SK-N-SH treated with all-trans-retinoic acid at 6 μM for 48 hours (cell line): ENCODE results near the gene G0S2.

Experiments used
- ATAC-seq: fragments of 200-7000 bp; cut with Tn5 transposase; 3 replicates; pipeline ENCODE4 v1.9.1; 2020; ENCODE audit warnings: mild to moderate bottlenecking, moderate library complexity
- ARNTL ChIP-seq: fragments of 450-650 bp; formaldehyde crosslinking; IDR thresholded peaks from 2 replicates; pipeline ENCODE4 v1.5.0; 2020; ENCODE audit warnings: low read depth, mild to moderate bottlenecking, moderate library complexity, borderline replicate concordance
- BACH2 ChIP-seq: fragments of 250-450 bp; sonication (Bioruptor Pico); IDR thresholded peaks from 2 replicates; pipeline ENCODE4 v1.9.0; 2021; ENCODE audit warnings: mild to moderate bottlenecking, borderline replicate concordance
- CREB5 ChIP-seq: fragments of 250-450 bp; sonication (Bioruptor Pico); IDR thresholded peaks from 2 replicates; pipeline ENCODE4 v1.5.1; 2020; ENCODE audit warnings: low read depth, mild to moderate bottlenecking, moderate library complexity
- CSDC2 ChIP-seq: fragments of 250-450 bp; sonication (Bioruptor Pico); IDR thresholded peaks from 2 replicates; pipeline ENCODE4 v1.5.0; 2020; ENCODE audit warnings: mild to moderate bottlenecking, moderate library complexity
- CSRNP3 ChIP-seq: fragments of 250-450 bp; sonication (Bioruptor Pico); IDR thresholded peaks from 2 replicates; pipeline ENCODE4 v1.5.1; 2021; ENCODE audit warnings: mild to moderate bottlenecking, moderate library complexity
- ESRRG ChIP-seq: fragments of 250-450 bp; sonication (Bioruptor Pico); IDR thresholded peaks from 2 replicates; pipeline ENCODE4 v1.6.1; 2021; ENCODE audit warnings: mild to moderate bottlenecking
- GLIS3 ChIP-seq: fragments of 250-450 bp; sonication (Bioruptor Pico); IDR thresholded peaks from 2 replicates; pipeline ENCODE4 v1.5.0; 2020; ENCODE audit warnings: mild to moderate bottlenecking, moderate library complexity
- PPARA ChIP-seq: fragments of 250-450 bp; sonication (Bioruptor Pico); IDR thresholded peaks from 2 replicates; pipeline ENCODE4 v1.5.0; 2020; ENCODE audit warnings: mild to moderate bottlenecking, borderline replicate concordance
- RARB ChIP-seq: fragments of 250-450 bp; sonication (Bioruptor Pico); IDR thresholded peaks from 2 replicates; pipeline ENCODE4 v1.8.0; 2021; ENCODE audit warnings: mild to moderate bottlenecking, moderate library complexity
- TCF4 ChIP-seq: fragments of 250-450 bp; sonication (Bioruptor Pico); IDR thresholded peaks from 2 replicates; pipeline ENCODE4 v1.8.0; 2021; ENCODE audit warnings: mild to moderate bottlenecking, moderate library complexity, borderline replicate concordance
- TOX ChIP-seq: fragments of 250-450 bp; sonication (Bioruptor Pico); IDR thresholded peaks from 2 replicates; pipeline ENCODE4 v1.8.0; 2021; ENCODE audit warnings: mild to moderate bottlenecking, moderate library complexity, borderline replicate concordance
- TSHZ2 ChIP-seq: fragments of 250-450 bp; sonication (Bioruptor Pico); IDR thresholded peaks from 2 replicates; pipeline ENCODE4 v1.5.0; 2020; ENCODE audit warnings: mild to moderate bottlenecking, moderate library complexity
- ZC3H10 ChIP-seq: fragments of 250-450 bp; sonication (Bioruptor Pico); IDR thresholded peaks from 2 replicates; pipeline ENCODE4 v1.5.1; 2021; ENCODE audit warnings: mild to moderate bottlenecking, moderate library complexity
- ZFP3 ChIP-seq: fragments of 250-450 bp; sonication (Bioruptor Pico); IDR thresholded peaks from 2 replicates; pipeline ENCODE4 v1.5.0; 2020; ENCODE audit warnings: mild to moderate bottlenecking, moderate library complexity
- ZNF565 ChIP-seq: fragments of 450-650 bp; formaldehyde crosslinking; conservative IDR thresholded peaks from 2 replicates; pipeline ENCODE4 v1.5.0; 2020; ENCODE audit warnings: low read depth, mild to moderate bottlenecking, moderate library complexity
- ZNF70 ChIP-seq: fragments of 450-650 bp; formaldehyde crosslinking; IDR thresholded peaks from 2 replicates; pipeline ENCODE4 v1.5.0; 2020; ENCODE audit warnings: mild to moderate bottlenecking, moderate library complexity
- ZNF8 ChIP-seq: fragments of 450-650 bp; formaldehyde crosslinking; IDR thresholded peaks from 2 replicates; pipeline ENCODE4 v1.5.0; 2020; ENCODE audit warnings: mild to moderate bottlenecking, moderate library complexity
- TF ChIP-seq, protein P1 (sequence below): fragments of 250-450 bp; sonication (Bioruptor Pico); IDR thresholded peaks from 2 replicates; pipeline ENCODE4 v1.8.0; 2020; ENCODE audit warnings: mild to moderate bottlenecking, moderate library complexity, borderline replicate concordance
- TF ChIP-seq, protein P2 (sequence below): fragments of 250-450 bp; sonication (Bioruptor Pico); IDR thresholded peaks from 2 replicates; pipeline ENCODE4 v1.8.0; 2021; ENCODE audit warnings: low read depth, mild to moderate bottlenecking, moderate library complexity, borderline replicate concordance

G0S2 gene

DNA sequence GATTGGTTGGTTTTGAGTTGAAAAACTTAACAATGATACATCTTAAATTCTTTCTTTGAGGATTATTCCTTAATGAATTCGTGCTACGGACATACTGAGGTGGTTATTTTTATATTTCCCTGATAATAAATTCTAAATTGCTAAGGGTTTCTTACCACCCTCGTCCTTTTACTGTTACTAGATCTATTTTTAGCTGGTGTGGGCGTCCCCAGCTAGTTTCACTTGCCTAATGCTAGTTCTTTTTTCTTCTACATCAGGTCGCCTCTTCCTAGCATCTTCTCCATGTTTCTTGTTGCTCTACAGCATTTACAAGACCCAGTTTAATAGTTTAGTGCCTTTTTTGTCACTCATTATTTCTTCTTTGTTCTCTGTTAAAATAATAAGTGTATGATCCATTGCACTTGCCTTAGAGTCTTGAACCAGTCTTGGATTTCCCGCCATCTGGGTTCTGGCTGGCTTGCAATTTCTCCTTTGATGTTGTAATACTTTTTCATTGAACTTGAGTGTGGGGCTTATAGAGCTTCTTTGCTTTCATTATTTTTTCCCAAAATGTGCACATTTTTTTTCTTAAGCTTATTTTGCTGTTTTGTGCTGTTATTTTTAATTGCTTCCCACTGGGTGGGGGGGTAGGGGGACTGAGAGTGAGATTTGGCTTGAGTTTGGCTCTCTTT, 28.8 kb downstream of the G0S2 start:
- no peak for TF ChIP-seq GLIS3 (CRISPR knock-in tag)
- no peak for TF ChIP-seq TOX (CRISPR knock-in tag)
- no peak for TF ChIP-seq PPARA (CRISPR knock-in tag)
- no peak for TF ChIP-seq CSDC2 (CRISPR knock-in tag)
- TF ChIP-seq, protein P1, sequence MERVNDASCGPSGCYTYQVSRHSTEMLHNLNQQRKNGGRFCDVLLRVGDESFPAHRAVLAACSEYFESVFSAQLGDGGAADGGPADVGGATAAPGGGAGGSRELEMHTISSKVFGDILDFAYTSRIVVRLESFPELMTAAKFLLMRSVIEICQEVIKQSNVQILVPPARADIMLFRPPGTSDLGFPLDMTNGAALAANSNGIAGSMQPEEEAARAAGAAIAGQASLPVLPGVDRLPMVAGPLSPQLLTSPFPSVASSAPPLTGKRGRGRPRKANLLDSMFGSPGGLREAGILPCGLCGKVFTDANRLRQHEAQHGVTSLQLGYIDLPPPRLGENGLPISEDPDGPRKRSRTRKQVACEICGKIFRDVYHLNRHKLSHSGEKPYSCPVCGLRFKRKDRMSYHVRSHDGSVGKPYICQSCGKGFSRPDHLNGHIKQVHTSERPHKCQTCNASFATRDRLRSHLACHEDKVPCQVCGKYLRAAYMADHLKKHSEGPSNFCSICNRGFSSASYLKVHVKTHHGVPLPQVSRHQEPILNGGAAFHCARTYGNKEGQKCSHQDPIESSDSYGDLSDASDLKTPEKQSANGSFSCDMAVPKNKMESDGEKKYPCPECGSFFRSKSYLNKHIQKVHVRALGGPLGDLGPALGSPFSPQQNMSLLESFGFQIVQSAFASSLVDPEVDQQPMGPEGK (CRISPR knock-in tag), result no peak
- no peak for TF ChIP-seq ESRRG
- TF ChIP-seq ZC3H10 (CRISPR knock-in tag), result no peak
- TF ChIP-seq ARNTL, result no peak
- TF ChIP-seq CREB5, result no peak
- no peak for TF ChIP-seq TSHZ2 (CRISPR knock-in tag)
- TF ChIP-seq BACH2 (CRISPR knock-in tag), result no peak
- no peak for TF ChIP-seq RARB (CRISPR knock-in tag)
- TF ChIP-seq ZNF70 (CRISPR knock-in tag), result no peak
- TF ChIP-seq, protein P2, sequence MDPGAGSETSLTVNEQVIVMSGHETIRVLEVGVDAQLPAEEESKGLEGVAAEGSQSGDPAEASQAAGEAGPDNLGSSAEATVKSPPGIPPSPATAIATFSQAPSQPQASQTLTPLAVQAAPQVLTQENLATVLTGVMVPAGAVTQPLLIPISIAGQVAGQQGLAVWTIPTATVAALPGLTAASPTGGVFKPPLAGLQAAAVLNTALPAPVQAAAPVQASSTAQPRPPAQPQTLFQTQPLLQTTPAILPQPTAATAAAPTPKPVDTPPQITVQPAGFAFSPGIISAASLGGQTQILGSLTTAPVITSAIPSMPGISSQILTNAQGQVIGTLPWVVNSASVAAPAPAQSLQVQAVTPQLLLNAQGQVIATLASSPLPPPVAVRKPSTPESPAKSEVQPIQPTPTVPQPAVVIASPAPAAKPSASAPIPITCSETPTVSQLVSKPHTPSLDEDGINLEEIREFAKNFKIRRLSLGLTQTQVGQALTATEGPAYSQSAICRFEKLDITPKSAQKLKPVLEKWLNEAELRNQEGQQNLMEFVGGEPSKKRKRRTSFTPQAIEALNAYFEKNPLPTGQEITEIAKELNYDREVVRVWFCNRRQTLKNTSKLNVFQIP (CRISPR knock-in tag), result no peak
- no peak for TF ChIP-seq ZNF565 (CRISPR knock-in tag)
- no peak for TF ChIP-seq CSRNP3
- no peak for ATAC-seq

DNA sequence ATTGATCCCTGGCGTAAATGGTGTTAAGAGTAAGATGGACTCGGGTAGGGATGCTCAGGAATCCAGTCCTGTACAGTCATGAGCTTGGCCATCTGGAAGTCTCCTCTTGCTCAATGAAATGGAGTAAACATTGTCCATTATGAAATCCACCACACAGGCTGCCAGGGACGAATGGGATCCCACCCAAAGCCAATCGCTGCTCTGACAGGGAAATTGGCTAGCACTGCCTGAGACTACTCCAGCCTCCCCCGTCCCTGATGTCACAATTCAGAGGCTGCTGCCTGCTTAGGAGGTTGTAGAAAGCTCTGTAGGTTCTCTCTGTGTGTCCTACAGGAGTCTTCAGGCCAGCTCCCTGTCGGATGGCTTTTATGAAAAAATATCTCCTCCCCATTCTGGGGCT, 29.4 kb downstream of the G0S2 start, which contains the start of gene HSD11B1:
Gene HSD11B1, plus strand, starts transcription at position 263 of the 400 bp plus-strand sequence. Its CDS starts 97 bp downstream, at position 360.
- TF ChIP-seq CSDC2 (CRISPR knock-in tag), result no peak
- no peak for TF ChIP-seq BACH2 (CRISPR knock-in tag)
- TF ChIP-seq ZFP3 (CRISPR knock-in tag), result no peak
- no peak for TF ChIP-seq ZNF8 (CRISPR knock-in tag)
- no peak for TF ChIP-seq ESRRG
- TF ChIP-seq CSRNP3, result no peak
- TF ChIP-seq TCF4, result no peak
- ATAC-seq, result no peak
